Measurements from ENCODE around the gene CLSTN1.
"Not testable (repeated sequence)": the region's sequence is repeated elsewhere in the genome, so short reads cannot be mapped to it uniquely, and the experiment has no call there.

Gene CLSTN1

GRCh38 chr1:9758559-9759121, 65.1 kb downstream of the CLSTN1 start:
- no peak for DNase-seq (ENCODE audit: low read depth)
- no peak overlapping the region for H3K4me3 ChIP-seq (ENCODE audit: low read depth, low read length)
- TF ChIP-seq CTCF (IDR thresholded peaks at IDR 0.05; ENCODE audit: control insufficient read depth, extremely low read depth, insufficient read depth) = no peak

GRCh38 chr1:9755441-9755995, 68.2 kb downstream of the CLSTN1 start:
- no peak overlapping the region for H3K4me3 ChIP-seq (ENCODE audit: low read depth, low read length)
- DNase-seq (ENCODE audit: low read depth) = no peak
- no peak for TF ChIP-seq CTCF (IDR thresholded peaks at IDR 0.05; ENCODE audit: control insufficient read depth, extremely low read depth, insufficient read depth)

- H3K4me3 ChIP-seq (ENCODE audit: low read depth, low read length) = no peak overlapping the region
- TF ChIP-seq CTCF (IDR thresholded peaks at IDR 0.05; ENCODE audit: control insufficient read depth, extremely low read depth, insufficient read depth) = no peak
- no peak for DNase-seq (ENCODE audit: low read depth)
Observed at GRCh38 chr1:9753121-9753531, 70.6 kb downstream of the CLSTN1 start.

- TF ChIP-seq CTCF (IDR thresholded peaks at IDR 0.05; ENCODE audit: control insufficient read depth, extremely low read depth, insufficient read depth) = no peak
Observed at GRCh38 chr1:9751971-9752370, 71.8 kb downstream of the CLSTN1 start.

GRCh38 chr1:9749361-9749760, 74.4 kb downstream of the CLSTN1 start:
- H3K4me3 ChIP-seq (ENCODE audit: low read depth, low read length) = no peak overlapping the region
- no peak for DNase-seq (ENCODE audit: low read depth)
- TF ChIP-seq CTCF (IDR thresholded peaks at IDR 0.05; ENCODE audit: control insufficient read depth, extremely low read depth, insufficient read depth) = no peak

More at GRCh38 chr1:9751971-9752370, 71.8 kb downstream of the CLSTN1 start:
- DNase-seq (ENCODE audit: low read depth) = no peak
- no peak overlapping the region for H3K4me3 ChIP-seq (ENCODE audit: low read depth, low read length)

- not testable (repeated sequence) for DNase-seq (ENCODE audit: low read depth); H3K4me3 ChIP-seq (ENCODE audit: low read depth, low read length)
Observed at GRCh38 chr1:9748391-9748790, 75.4 kb downstream of the CLSTN1 start.

GRCh38 chr1:9746651-9747050, 77.1 kb downstream of the CLSTN1 start:
- TF ChIP-seq CTCF (IDR thresholded peaks at IDR 0.05; ENCODE audit: control insufficient read depth, extremely low read depth, insufficient read depth) = no peak
- DNase-seq (ENCODE audit: low read depth) = peak; percentile 95
- no peak overlapping the region for H3K4me3 ChIP-seq (ENCODE audit: low read depth, low read length)

Measured in LNCaP clone FGC (cell line).